Caki2 (cell line): Measurements from ENCODE around the gene RPL31. TPM values are rescaled to one million over a fixed set of nuclear protein-coding genes. Genes with fewer than 3 reads are reported as not detected.

ENCODE experiments used
- DNase-seq: peaks from one replicate; pipeline ENCODE4 v3.0.0-alpha.2; 2015; ENCODE audit warnings: low read depth
- in situ Hi-C: cut with HindIII; loops from 2 replicates; pipeline ENCODE4 v1.10.0; 2016; ENCODE audit warnings: low sequenced_read_pairs, low pct_unique_long_range_greater_than_20kb, mixed read lengths
- total RNA-seq: library from RNA; depleted of rRNA; stranded (reverse); fragments of >200 nt; shearing (Covaris generic); gene quantifications from 2 replicates; pipeline ENCODE4 v1.2.3, GENCODE V29; 2014; ENCODE audit warnings: low replicate concordance; rRNA removed

The RPL31 gene
- 1,520 and 1,830 TPM in 2 replicates for total RNA-seq

DNA sequence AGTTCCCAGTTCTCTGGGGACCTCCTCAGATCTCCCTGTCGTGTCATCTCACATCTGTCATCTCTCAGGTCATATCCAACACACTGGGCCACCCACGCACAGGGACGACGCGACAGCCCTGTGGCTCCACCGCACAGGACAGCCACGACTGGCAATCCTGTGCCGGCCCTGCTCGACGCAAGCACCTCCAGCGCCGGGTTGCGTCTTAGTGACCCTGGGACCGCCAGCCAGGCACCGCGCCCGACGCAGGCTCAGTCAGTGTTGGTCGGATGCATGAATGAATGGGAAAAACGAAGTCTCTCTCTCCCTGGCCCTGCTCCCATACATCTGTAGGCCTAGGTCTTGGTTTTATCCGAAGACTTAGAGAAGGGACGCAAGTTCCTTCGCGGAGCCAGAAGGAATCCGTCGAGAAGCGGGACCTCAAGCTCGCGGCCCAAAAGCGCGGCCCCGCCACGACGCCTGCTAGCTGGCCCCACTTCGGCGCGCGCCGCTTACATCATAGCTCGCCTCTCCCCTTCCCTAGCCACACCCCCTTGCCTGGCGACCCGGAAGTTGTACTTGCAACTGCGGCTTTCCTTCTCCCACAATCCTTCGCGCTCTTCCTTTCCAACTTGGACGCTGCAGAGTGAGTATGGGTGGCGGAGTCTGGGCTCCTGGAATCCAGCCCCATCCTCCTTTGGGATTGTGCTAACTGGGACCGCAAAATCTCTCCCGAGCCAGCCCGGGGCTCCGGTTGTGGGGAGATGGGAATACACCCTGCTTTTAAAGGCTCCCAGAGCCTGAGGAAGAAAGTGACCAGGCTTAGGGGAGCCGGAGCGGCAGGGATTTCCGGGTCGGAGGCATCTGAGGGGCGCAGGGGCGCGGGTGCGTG is at the start of gene RPL31:
Gene RPL31, plus strand, starts transcription at position 599 of the 871 bp plus-strand sequence. CDS start 413 bp downstream, outside the sequence.
- DNase-seq: peak; percentile 96
- in situ Hi-C loops: no loop called here

DNA sequence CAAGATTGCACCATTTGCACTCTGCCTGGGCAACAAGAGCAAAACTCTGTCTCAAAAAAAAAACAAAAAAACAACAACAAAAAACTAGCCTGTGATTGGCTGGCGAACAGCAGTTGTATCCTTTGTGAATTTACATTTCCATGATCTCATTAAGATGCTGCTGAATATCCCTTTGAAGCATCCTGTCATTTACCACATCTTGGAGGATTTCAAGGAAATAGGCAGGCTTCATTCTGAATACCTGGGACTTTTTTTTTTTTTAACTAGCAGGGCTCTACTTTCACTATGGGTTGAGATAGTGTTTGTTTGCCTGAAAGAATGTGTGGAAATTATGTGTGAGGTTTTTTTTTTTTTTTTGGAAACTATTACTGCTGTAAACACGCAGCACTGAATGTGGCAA is 49.6 kb upstream of the RPL31 start:
- DNase-seq: no peak
- in situ Hi-C loops: no loop called here

DNA sequence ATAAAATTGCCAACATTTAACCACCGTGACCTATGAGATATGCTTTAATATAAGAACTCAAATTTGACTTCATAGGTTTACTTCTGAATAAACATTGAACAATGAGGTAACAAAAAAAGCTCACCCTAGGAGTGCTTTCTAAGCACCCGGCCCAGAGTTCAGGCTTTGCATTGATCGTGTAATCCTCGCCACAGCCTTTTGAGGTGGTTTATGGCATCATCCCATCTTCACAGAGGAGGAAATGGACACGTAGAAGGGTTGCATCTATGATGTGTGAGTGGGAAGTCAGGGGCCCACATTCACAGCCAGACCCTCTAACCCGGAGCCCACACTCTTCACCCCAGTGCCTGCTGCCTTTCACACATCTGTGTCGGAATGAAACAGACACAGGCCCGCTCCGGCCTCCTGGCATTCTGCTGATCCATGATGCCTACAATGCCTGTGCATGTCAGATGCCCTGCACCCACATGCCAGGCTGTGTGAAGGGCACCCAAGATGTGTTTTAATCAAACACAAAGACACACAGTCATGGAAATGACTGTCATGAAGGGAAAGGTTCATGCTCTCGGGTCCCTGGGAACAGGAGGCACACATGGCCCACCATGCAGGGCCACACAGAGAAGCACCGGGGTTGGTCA is 48.6 kb upstream of the RPL31 start:
- in situ Hi-C loops: no loop called here
- no peak for DNase-seq

DNA sequence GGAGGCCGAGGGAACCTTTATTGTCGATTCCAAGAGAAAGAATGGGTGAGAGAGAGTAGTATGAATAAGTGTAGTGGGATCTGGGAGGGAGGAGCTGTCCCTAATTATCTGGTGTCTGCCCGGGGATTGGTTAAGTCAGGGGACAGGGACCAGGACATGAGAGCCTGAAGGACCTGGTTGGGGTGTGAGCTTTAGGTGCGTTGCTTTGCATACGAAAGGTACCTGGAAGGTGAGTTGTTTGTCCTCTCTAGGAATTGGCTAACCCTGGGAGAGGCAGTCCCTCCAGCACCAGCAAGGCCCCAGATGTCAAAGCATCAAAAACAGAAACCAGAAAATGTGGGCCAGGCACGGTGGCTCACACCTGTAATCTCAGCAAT is 48.1 kb upstream of the RPL31 start:
- no peak for DNase-seq
- in situ Hi-C loops: no loop called here

DNA sequence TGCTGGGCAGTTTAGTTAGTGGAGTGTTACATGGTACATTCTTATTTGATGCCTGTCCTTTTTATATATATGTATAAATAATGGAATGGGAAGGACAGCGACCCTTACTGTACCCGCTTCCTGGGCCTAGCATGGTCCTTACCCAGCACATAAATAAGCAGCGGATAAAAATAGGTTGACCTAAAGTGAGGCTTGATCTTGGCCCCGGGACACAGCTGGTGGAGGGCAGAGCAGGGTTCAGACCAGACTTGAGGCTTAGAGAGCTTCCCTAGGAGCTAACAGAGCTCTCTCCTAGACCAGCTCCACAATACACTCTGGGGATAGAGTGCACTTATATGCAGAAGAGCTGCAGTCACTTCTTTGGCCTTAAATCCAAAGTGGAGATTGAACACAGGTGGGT is 46.9 kb upstream of the RPL31 start:
- DNase-seq: no peak
- in situ Hi-C loops: no loop called here

DNA sequence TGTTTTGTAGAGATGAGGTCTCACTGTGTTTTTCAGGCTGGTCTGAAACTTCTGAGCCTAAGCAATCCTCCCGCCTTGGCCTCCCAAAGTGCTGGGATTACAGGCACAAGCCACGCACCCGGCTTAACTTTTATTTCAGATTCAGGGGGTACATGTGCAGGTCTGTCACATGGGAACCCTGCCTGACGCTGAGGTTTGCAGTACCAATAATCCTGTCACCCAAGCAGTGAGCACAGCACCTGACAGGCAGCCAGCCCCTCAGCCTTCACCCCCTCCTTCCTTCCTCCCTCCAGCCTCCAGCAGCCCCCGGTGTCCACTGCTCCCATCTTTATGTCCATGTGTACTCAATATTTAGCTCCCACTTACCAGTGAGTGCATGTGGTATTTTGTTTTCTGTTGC is 46.0 kb upstream of the RPL31 start:
- in situ Hi-C loops: no loop called here
- DNase-seq: no peak

DNA sequence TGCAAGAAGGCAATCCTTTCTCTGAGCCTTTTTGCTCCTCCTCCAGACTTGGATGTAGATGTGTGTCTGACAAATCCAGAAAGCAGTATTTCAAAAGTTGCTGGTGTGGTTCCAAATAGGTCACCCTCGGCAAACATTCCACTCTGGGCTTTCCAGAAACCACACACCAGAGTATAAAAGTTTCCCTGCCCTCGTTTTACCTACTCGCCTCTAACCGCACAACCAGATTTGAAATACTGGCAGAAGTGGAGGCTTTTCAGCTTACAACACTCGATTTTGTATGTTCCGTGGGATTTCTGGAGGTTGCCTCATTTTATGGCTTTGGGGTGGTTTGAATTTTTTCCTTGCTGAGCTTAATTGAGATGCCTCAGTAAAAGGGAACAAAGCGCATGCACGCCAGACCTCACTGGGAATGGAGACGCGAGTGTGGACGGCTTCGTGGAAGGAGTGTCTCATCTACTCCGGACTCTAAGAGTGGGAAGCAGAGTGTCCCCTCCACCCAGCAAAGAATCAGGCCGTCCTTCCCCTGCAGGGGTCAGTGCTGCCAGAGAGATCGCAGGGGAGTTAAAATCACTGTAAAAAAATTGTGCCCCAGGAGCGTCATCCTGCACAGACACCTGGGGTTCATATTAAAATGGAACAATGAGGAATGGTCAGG is 44.0 kb upstream of the RPL31 start:
- DNase-seq: no peak
- in situ Hi-C loops: no loop called here

DNA sequence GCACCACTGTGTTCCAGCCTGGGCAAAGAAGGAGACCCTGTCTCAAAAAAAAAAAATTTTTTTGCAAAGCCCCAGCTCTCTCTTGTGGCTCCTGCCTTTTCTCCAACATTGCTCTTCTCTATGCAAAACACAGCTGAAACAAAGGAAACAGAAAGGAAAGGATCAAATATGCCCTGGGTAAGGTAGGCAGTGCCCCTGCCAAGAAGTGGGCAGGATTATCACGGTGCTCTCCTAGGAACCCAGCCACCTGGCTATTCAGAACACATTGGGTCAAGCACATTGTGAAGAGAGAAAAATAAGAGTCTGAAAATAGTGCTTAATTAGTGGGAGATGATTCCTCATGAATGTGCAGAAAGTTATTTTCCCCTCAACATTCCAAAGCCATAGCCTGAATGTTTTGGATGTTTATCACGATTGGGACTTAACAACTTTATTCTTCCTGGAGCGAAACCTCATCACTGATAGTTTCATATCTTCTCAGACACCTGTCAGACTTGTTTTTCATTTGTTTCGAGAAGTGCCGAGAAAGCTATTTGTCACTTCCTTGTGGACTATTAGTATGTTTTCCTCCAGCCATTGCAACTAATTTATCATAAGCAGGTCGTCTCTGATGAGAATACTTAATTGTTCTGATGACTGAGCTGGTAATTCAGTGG is 42.7 kb upstream of the RPL31 start:
- in situ Hi-C loops: no loop called here
- no peak for DNase-seq

DNA sequence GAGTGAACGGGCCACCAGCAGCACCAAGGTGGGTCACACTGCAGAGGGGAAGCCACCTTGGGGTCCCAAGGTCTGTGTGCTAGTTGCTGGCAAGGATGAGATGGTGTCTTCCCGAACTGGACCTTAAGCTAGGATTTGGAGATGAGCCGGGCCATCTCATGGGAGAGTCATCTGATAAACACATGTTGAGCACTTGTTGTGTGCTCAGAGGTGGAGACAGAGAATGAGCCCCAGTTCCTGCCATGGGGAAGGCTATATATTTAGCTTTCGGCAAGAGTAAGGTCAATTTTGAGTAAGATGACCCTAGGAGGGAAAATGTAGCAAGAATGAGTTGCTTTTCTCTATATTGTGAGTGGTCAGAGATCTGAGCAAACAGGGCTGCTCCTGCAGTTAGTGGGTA is 41.4 kb upstream of the RPL31 start:
- in situ Hi-C loops: no loop called here

DNA sequence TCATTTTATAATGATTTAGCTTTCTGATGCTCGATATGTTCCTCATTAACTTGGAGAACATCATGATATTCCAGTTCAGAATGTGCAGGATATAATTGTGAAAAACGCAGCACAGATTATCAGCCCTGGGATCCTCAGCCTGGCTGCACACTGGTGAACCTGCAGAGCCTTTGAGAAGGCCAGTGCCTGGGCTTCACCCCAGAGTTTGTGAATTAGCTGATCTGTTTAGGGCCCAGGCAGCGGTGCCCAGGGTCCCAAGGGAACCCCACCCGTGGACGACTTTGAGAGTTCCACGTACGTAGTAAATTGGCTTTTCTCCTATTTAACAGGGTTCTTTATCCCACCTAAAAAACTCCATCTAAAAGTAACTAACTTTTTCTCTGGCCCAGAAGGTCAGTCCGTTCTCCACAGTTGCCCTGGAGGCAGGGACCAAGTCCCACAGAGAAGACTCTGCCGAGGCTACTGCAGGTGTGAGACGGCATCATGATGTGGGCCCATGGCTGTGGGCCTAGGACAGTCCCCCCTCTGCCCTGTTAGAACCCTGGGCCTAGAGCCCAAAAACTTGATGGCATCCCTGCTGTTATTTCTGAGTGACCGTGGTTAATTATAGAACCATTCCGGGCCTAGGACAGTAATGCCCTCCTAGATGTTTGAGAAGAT is 39.6 kb upstream of the RPL31 start:
- no peak for DNase-seq
- in situ Hi-C loops: no loop called here

More for the DNA sequence above, 41.4 kb upstream of the RPL31 start:
- no peak for DNase-seq

DNA sequence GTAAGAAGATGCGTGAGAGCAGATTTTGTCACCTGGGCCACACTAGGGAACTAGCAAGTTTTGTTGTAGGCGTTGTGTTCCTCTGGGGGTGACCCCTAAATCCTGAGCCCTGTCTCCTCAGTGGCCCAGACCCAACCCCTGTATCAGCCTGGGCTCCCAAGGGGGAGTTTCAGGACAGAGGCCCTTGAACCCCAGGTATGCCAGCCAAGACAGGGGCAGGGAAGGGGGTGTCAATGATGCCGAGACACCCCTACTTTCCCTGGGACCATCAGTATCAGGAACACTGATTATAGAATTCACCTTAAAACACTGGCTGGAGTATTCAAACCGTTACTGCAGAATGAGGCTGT is 39.1 kb upstream of the RPL31 start:
- DNase-seq: no peak
- in situ Hi-C loops: no loop called here

DNA sequence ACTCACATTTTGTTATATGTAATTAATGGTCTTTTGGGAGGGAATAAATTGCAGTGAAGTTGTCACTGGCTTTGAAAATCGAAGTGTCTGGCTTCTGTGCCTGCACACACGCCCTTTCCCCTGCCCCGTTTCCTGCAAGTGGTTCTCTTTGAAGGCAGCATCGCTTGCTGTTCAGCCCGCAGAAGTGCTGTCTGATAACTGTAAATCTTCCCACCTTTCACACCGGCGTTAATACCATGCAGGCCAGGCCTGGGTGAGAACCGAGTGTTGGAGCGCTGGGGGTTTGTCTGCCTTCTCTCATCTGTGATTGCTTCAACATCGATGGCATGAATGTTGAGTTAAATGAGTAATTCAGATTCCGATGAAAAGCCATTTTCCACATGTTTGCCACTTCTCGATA is 37.9 kb upstream of the RPL31 start:
- in situ Hi-C loops: no loop called here
- no peak for DNase-seq

DNA sequence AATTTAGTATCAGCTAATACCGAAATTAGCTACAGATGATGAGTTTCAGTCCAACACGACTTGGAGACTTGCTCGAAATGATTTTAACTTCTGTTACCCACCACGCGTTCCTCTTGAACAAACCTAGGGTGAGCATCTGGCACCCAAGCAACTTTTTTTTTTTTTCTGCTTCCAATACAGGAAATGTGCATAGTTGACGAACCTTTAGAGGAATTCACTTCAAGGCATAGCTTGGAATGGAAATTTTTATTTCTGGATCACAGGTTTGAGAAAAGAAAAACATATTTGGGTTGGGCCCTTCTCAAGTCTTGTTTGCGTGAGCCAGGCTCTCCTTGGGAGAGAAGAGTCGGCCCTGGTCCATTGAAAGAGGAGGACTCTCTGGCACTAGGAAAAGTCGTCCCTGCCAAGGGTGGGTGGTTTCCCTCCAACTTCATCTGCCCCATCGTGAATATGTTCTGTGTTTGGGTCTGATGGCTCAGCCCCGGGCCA is 37.4 kb upstream of the RPL31 start:
- in situ Hi-C loops: no loop called here
- DNase-seq: no peak

DNA sequence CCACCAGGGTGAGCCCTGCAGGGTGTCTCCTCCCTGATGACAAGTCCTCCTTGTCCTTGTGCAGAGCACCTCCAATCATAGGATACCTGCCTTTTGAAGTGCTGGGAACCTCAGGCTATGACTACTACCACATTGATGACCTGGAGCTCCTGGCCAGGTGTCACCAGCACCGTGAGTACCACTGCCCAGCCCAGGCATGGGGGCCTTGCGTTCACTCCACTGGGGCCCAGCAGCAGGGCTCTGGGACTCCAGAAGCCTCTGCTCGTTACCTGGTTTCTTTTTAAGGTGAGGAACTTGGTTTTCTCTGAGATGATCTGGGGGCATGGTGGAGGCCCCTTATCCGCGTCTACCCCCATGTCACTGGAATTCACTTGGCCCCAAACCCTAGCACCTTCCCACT is 36.5 kb upstream of the RPL31 start:
- in situ Hi-C loops: no loop called here

DNA sequence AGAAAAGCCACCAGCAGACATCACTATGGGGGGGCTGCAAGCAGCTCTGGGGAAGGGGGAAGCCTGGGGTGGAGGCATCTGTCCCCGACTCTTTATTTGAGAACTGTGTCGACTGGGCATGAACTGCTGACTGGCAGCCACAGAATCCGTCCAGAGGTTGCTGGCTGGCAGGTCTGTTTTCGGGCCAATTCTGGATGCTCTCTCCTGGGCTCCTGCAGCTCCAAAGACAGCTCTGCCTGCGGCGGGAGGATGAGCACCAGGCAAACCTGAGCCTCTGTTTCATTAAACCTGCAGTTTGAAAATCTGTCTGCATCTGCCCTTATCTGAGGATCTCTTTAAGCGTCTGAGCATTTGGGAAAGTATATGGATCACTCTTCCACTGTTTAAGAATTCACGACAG is 34.4 kb upstream of the RPL31 start:
- in situ Hi-C loops: no loop called here
- no peak for DNase-seq

More for the DNA sequence above, 36.5 kb upstream of the RPL31 start:
- no peak for DNase-seq

DNA sequence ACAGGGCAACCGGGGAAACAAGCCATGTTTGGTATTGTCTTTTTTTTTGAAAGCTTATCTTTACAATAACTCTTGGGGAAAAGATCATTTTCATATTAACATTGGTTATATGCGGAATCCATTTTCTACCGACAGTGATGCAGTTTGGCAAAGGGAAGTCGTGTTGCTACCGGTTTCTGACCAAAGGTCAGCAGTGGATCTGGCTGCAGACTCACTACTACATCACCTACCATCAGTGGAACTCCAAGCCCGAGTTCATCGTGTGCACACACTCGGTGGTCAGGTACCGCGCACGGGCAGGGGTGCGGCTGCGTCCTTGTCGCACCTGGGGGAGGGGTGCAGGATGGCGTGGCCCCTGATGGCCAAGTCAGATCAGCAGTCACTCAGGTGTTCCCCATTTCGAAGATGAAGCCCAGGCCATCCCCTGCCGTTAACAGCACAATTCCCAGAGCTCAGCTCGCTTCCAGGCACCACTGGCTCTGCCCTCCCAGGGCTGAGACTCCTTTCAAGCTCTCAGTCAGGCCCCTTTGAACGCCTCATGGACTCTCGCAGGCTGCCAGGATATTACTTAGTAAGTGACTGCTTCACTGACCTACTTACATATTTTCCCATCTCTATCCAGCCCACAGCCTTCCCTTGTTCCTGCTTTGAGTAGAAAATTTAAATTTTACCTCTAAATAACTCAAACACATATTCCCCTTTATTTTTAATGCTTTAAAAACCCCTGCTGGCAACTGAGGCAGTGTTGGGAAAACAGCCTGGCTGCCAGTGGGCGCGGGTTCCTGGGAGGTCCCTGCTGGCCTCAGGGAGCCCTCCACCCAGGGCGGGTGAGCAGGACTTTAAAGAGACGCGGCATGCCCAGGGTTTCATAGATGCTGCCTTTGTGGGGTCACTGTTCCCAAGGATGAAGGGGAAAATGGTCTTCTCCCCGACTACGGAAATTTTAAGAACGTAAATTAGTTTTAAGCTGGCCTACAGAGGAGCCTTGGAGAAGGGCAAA is 33.6 kb upstream of the RPL31 start:
- no peak for DNase-seq
- in situ Hi-C loops: no loop called here

DNA sequence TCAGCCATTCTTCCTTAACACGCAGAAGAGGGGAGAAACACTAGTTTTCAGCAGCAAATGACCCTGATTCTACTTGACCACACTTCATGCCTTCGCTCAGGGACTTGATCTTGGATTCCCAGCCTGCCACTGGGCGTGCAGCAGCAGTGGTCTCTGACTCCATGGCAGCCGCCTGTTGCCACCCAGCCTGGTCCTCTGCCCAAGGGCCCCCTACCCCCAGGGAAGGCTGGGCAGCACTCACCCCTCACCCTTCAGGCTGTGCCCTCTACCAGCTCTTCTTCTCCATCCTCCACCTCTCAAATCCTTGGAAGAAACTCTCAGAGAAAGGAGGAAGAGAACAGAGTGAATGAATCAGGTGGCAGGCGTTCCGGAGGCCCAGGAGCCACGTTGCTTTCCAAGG is 32.1 kb upstream of the RPL31 start:
- in situ Hi-C loops: no loop called here
- no peak for DNase-seq
